HCT116 (cell line): ENCODE data around the gene MDM4.

Experiments used
- EZH2 ChIP-seq: fragments of 200-600 bp; sonication (generic); IDR thresholded peaks from 2 replicates; pipeline ENCODE4 v1.6.1; 2017; ENCODE audit warnings: antibody characterized with exemption, mixed run types
- POLR2A ChIP-seq: IDR thresholded peaks from 2 replicates; pipeline ENCODE4 v1.7.0; 2011; ENCODE audit warnings: borderline replicate concordance; ENCODE audit not compliant: insufficient read depth, insufficient read length; ENCODE audit errors: extremely low read depth
- POLR2AphosphoS5 ChIP-seq: IDR thresholded peaks from 2 replicates; pipeline ENCODE4 v1.6.1; 2011; ENCODE audit warnings: mild to moderate bottlenecking, low read depth, low read length, moderate library complexity
- SRF ChIP-seq: IDR thresholded peaks from 2 replicates; pipeline ENCODE4 v1.6.1; 2012; ENCODE audit warnings: low read depth
- TF ChIP-seq, protein P1 (sequence below): IDR thresholded peaks from 2 replicates; pipeline ENCODE4 v1.6.1; 2012
- TF ChIP-seq, protein P2 (sequence below), 3 experiments: fragments of 200-600 bp in 1 of 3; sonication (generic) in 1 of 3; IDR thresholded peaks in 2 of 3; conservative IDR thresholded peaks in 1 of 3; 2 replicates each; pipeline ENCODE4 v1.5.1; 2012 to 2017; ENCODE audit warnings: low read depth in 2 of 3, low read length in 2 of 3, antibody characterized with exemption in 1 of 3, borderline replicate concordance in 1 of 3, control low read depth in 1 of 3, mild to moderate bottlenecking in 1 of 3, mixed read lengths in 1 of 3, mixed run types in 1 of 3, moderate library complexity in 1 of 3; ENCODE audit not compliant: insufficient read depth in 1 of 3
- TF ChIP-seq, protein P3 (sequence below): IDR thresholded peaks from 2 replicates; pipeline ENCODE4 v1.6.1; 2012; ENCODE audit warnings: low read depth

DNA sequence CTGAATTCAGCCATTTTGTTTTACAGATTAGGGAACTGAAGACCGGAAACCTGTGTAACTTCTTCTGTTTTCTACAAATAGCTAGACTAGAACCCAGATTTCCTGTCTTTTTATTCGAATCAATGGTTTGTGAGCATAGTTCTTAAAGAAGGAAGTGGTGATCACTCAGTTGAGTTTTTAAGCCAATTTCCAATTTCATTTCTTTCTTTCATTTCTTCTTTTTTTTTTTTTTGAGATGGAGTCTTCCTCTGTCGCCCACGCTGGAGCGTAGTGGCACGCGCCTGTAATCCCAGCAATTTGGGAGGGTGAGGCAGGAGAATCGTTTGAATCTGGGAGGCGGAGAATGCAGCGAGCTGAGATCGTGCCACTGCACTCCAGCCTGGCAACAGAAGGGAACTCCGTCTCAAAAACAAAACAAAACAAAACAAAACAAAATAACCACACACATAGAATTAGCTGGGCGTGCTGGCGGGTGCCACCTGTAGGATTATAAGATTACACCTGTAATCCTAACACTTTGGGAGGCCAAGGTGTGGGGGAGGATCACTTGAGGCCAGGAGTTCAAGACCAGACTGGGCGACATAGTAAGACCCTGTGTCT is 3.0 kb upstream of the MDM4 start:
- TF ChIP-seq, protein P1, sequence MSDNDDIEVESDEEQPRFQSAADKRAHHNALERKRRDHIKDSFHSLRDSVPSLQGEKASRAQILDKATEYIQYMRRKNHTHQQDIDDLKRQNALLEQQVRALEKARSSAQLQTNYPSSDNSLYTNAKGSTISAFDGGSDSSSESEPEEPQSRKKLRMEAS = no peak
- TF ChIP-seq, protein P2, sequence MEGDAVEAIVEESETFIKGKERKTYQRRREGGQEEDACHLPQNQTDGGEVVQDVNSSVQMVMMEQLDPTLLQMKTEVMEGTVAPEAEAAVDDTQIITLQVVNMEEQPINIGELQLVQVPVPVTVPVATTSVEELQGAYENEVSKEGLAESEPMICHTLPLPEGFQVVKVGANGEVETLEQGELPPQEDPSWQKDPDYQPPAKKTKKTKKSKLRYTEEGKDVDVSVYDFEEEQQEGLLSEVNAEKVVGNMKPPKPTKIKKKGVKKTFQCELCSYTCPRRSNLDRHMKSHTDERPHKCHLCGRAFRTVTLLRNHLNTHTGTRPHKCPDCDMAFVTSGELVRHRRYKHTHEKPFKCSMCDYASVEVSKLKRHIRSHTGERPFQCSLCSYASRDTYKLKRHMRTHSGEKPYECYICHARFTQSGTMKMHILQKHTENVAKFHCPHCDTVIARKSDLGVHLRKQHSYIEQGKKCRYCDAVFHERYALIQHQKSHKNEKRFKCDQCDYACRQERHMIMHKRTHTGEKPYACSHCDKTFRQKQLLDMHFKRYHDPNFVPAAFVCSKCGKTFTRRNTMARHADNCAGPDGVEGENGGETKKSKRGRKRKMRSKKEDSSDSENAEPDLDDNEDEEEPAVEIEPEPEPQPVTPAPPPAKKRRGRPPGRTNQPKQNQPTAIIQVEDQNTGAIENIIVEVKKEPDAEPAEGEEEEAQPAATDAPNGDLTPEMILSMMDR (IDR thresholded peaks at IDR 0.05 in 2 of 3, conservative IDR thresholded peaks at IDR 0.05 in 1 of 3; ENCODE audit: borderline replicate concordance in 1 of 3, insufficient read depth in 1 of 3, low read depth in 2 of 3, low read length in 2 of 3) = no peak
- TF ChIP-seq EZH2 = no peak
- TF ChIP-seq POLR2A = no peak
- no peak for TF ChIP-seq POLR2AphosphoS5
- TF ChIP-seq, protein P3, sequence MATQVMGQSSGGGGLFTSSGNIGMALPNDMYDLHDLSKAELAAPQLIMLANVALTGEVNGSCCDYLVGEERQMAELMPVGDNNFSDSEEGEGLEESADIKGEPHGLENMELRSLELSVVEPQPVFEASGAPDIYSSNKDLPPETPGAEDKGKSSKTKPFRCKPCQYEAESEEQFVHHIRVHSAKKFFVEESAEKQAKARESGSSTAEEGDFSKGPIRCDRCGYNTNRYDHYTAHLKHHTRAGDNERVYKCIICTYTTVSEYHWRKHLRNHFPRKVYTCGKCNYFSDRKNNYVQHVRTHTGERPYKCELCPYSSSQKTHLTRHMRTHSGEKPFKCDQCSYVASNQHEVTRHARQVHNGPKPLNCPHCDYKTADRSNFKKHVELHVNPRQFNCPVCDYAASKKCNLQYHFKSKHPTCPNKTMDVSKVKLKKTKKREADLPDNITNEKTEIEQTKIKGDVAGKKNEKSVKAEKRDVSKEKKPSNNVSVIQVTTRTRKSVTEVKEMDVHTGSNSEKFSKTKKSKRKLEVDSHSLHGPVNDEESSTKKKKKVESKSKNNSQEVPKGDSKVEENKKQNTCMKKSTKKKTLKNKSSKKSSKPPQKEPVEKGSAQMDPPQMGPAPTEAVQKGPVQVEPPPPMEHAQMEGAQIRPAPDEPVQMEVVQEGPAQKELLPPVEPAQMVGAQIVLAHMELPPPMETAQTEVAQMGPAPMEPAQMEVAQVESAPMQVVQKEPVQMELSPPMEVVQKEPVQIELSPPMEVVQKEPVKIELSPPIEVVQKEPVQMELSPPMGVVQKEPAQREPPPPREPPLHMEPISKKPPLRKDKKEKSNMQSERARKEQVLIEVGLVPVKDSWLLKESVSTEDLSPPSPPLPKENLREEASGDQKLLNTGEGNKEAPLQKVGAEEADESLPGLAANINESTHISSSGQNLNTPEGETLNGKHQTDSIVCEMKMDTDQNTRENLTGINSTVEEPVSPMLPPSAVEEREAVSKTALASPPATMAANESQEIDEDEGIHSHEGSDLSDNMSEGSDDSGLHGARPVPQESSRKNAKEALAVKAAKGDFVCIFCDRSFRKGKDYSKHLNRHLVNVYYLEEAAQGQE = no peak
- no peak for TF ChIP-seq SRF
